Measurements from ENCODE around the gene VWF.
"Not testable (repeated sequence)": the region's sequence is repeated elsewhere in the genome, so short reads cannot be mapped to it uniquely, and the experiment has no call there.

Gene VWF

DNA sequence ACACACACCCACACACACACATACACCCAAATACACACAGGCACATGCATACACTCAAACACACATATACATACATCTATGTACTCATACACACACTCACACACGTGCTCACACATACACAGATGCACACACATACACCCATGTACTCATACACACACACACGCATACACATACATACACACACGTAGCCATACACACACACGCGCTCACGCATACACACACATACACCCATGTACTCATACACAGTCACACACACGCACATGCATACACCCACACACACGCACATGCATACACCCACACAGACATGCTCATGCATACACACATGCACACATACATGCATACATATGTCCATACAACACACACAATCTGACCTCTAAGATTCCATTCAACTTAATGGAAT lies 91.7 kb downstream of the VWF start:
- no peak for DNase-seq (ENCODE audit: low spot score)

DNA sequence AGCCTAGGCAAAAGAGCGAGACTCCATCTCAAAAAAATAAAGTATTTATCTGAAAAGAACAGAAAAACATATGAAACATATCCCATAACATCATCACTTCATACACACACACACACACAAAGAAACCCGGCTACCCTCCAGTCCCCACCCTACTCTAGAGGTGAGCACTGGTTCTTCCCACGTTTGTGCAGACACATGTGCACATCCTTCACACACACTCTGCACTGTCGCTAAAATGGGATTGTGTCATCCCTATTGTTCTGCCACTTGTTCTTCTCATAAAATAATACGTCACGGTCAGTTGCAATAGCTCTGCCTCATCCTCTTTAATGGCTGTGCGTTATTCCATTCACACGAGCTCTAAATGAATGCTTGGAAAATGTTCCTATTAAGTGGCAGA lies 93.5 kb downstream of the VWF start:
- DNase-seq (ENCODE audit: low spot score): no peak

DNA sequence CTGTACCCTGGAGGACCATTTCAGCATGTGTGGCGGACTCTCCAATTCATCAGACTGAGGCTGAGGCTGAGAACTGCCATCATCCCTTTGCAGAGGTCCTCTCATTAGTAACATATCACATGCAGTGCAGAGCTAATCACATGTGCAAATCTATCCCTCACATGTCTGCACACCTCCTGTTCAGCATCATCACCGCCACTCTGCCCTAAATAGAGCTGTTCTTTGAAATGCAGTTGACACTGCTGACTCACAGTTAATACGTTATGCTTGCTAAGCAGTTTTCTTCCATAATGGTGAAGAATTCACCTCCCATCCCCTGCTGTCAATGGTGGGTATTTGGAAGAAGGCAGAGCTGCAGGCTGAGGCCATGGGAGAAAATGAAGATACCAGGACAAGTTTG lies 94.4 kb downstream of the VWF start:
- DNase-seq (ENCODE audit: low spot score): no peak

DNA sequence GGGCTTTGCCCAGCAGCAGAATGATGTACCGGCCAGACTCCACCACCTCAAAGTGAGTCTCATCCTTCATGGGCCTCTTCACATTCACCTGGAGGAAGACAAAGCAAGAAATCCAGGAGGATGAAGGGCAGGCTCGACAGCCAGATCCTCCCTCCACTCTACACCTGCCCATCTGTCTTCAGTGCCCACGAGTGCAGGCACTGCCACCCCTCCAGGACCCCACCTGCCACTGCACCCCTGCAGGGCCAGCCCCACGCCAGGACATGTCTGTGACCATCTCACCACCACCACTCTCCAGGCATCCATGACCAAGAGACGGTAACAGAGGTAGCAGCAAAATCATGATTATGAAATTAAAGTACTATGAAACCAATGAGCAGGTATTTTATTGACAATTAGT lies 95.1 kb downstream of the VWF start:
- DNase-seq (ENCODE audit: low spot score): no peak

DNA sequence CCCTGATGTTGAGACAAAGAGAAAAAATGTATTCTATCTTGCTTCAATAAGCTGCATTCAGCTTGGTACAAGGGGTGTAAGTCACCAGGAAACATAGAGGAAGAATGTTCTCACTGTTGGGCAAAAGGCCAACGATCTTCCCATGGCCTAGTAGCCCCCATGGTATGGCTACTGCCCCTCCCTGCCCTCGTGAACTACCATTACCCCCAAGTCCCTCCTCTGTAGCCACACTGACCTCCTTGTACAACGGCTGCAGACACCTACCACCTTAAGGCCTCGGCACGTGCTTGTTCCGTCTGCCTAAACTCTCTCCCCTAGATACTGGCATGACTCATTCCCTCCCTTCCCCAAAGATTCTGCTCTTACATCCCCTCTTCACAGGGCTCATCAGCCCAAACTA lies 97.5 kb downstream of the VWF start:
- DNase-seq (ENCODE audit: low spot score): no peak

DNA sequence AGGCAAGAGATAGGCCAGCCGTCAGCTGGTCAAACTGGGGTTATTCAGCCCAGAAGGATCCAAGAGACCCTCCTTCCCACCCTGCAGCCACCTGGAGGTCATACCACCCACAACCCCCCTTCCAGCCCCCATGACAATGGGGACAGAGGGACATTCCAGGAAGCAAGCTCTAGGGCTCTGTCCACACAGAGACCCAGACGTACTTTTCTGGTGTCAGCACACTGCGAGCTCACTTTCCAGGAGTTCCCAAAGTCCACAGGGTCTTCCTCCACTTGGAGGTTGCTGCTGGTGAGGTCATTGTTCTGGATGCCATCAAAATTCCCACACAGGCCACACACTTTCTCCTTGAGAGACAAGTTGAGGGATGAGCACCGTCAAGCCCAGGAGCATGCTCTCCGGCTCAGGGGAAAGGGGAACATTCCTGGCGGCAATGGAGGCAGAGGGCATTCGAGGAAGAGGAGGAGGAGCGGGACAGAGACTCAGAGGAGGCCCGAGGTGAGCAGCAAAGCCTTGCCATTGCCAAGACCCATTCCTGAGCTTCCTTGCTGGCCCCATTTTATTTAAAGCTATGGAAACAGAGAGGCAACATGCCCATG lies 98.7 kb downstream of the VWF start:
- not testable (repeated sequence) for DNase-seq (ENCODE audit: low spot score)

DNA sequence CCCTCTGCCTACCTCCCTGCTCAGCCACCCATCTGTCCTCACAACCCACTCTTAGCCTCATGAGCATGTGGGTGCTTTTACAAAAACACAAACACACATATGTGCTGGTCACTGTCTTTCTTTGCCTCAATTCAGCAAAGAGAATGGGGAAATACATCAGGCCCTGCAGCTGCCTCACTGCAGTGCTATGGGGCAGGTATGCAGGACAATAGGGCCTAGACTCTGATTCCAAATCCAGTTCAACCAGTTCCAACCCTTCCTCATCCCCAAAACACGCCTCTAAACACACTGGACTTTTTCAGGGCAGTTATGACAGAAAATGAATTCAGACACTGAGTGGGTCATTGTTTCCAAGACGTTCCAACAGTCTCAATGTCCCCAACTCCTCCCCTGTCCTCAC lies 100.4 kb downstream of the VWF start:
- not testable (repeated sequence) for DNase-seq (ENCODE audit: low spot score)

DNA sequence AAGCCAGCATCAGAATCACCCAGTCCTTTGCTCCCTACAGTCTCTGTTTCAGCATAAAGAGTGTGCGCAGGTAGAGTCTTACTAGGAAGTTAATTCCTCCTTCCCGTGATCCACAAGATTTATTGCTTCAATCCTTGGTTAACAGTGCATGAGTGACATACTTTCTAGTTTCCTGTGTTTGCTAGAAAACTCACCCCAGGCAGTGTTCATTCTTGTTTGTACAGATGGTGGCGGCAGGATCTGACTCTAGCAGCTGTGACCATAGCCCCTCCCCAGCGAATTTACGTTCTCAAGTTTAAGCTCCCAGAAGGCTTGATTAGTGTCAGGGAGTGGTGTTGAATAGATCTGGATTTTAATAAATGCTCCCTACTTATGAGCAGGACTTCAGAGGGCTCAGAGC lies 103.5 kb downstream of the VWF start:
- DNase-seq (ENCODE audit: low spot score): no peak

DNA sequence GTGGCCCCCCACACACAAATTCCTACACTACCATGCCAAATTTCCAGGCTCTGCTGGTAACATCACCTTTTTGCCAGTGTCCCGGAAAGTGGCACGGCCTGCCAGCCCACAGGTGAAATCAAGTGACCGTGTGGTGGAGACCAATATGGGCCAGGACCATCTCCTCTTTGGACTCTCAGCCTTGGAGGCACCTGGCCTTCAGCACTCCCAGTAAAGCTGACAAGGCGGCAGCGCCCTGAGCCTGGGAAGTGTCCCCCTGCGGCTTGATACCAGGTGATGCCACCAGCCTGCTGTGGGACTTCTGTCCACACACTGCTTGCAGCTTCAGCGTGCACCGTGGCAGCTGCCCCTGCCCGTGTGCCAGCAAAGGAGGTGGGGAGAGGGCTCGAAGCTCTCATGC lies 104.0 kb downstream of the VWF start:
- not testable (repeated sequence) for DNase-seq (ENCODE audit: low spot score)

DNA sequence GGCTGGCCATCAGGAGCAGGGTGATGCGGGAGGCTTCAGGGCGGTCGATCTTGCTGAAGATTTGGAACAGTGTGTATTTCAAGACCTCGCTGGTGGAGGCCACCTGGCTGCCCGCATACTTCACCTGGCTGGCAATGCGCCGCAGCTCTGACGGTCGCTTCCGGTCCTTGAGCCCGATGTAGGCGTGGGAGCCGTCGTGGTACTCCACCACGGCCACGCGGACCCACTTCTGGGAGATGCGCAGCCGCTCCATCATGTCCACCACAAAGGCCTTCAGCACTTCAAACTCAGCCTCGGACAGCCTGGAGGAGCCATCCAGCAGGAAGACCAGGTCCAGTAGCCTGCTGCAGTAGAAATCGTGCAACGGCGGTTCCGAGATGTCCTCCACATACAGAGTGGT lies 105.2 kb downstream of the VWF start:
- DNase-seq (ENCODE audit: low spot score): not testable (repeated sequence)

DNA sequence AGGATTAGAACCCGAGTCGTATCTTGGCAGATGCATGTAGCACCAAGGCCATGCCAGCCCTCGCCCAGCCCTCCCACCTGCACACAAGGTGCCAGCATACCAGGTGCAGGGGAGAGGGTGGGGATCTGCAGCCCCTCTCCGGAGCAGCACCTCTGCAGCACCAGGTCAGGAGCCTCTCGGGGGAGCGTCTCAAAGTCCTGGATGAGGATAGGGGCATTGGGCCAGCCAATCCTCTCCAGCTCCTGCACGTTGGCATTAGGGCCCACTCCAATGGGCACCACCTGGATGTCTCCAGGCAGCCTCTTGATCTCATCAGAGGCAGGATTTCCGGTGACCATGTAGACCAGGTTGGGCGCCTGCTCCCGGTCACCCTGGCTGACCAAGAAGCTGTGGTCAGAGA lies 106.2 kb downstream of the VWF start:
- DNase-seq (ENCODE audit: low spot score): no peak

DNA sequence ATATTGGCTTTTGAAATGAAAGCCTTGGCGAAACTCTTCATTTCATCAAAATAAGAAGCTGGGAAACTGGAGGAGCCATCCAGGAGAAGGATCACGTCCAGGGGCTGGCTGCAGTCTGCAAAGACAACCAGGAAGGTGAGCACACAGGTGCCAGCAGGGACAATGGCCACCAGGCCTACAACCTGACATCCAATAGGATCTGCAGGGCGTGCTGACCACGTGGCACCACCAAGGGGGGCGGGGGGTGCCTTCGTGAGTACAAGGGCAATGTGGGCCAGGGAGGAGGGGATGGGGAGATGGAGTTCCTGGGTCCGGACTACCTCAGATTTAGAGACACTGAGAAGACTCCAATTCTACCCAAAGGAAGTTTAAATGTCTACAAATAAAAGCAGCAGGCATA lies 107.7 kb downstream of the VWF start:
- no peak for DNase-seq (ENCODE audit: low spot score)

DNA sequence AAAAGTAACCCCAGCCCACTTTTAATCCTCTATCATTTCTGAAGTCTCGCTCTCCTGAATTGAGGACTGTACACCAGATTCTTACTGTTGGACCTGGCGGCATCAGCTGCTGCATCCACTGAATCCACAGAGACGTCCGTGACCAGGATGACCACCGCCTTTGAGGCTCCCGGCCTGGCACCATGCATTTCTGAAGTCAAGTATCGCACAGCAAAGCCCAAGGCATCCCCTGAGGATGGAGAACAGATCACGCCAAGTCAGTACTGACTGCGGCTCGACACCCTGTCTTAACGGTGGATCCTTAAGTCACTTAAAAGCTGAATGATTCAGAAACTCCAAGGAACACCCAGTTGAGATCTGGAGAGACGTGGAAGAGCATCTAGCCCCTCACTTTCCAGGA lies 108.5 kb downstream of the VWF start:
- DNase-seq (ENCODE audit: low spot score): not testable (repeated sequence)

DNA sequence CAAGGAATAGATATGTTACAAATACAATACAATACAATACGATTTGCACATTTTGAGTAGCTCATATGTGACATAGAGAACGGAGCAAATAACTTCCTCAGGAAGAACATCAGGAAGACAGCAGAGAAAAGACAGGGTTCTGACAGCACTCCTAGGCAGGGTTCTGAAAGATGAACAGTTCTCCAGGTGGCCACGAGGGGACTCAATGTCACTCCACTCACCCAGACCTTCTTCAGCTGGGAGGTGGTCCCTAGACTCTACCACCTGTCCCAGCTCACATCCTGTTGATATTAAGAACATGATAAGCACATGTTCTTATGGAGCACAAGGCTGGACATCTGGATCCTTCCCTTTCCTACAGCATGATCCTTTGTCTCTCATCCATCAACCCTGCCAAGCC lies 109.2 kb downstream of the VWF start:
- not testable (repeated sequence) for DNase-seq (ENCODE audit: low spot score)

DNA sequence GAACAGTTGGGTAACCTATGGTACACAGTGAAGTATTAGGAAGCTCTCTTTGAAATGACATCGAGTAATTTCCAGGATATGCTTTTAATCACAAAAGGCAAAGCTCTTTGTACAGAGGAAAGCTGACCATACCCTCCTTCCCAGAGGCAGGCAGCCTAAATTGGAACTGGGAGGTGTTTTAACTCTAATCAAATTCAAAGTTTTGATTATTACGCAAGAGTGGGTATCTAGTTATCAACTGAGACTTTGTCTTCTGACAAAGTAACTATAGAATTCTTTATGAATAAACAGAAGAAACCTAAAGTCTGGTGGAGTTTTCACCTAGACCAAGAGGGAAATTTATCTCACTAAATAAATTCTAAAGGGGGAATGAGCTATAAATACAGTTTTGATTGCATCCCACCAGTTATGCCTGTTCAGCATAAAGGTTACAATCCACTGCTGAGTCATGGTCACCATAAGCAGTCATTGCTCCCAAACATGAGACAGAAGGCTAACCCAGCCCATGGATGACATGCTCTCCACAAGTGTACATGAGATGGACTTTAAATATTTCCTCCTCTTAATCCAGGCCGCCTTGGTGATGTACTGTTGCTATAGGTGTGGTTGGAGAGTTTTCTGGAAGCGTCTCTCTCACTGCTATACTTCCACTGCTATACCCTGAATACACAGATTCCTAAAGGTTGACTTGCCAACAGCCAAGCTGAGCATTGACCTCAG lies 113.7 kb downstream of the VWF start:
- DNase-seq (ENCODE audit: low spot score): not testable (repeated sequence)

DNA sequence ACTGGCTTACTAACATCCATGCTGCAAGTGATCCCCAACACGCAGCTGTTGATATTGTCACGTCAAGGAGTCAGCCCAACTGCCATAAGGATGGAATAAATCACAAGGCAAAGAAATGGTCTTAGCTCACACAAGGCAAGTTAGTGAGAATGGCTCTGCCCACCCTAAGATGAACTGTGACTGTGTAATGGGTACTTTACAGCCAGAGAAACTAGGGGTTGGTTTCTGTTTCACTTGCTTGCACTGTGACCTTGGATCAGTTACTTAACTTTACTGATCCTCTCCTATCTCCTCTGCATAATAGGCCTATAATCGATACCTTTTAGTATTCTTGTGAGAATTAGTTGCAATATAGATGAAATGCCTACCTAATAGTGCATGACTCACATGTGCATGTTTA lies 127.2 kb downstream of the VWF start:
- no peak for DNase-seq (ENCODE audit: low spot score)

DNA sequence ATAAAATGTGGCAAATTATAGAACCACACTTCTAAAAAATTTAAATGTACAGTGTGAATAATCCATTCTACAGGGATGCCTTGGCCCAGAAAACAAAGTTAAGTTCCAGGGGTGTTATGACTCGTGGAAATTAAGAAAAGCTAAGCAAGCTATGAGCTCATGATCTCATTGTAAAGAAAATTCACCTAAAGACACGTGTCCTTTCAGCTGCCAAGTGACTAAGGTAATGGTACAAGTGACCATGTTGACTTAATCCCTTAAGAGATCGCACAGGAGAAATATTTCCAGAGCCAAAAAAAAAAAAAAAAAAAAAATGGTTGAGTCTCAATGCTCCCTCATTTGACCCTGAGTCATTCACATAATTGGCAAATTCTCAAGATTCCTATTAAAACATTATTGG lies 128.0 kb downstream of the VWF start:
- no peak for DNase-seq (ENCODE audit: low spot score)

DNA sequence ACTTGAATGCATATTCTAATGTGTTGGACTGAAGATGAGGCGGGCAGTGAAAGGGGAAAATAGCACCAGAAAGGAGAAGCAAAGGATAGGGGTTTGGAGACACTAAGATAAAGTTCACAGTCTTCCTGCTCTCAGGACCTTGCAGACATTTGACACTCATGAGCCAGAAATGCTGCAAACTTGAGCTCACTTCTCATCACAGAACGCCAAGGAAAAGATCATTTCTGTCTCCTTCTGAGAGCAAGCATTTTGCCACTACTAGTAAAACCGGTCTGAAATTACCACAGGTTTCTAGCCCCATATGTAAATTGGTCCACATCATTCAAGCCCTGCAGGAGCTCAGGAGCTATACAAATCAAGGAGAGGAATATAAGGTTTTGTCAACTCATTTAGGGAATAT lies 134.8 kb downstream of the VWF start:
- no peak for DNase-seq (ENCODE audit: low spot score)

DNA sequence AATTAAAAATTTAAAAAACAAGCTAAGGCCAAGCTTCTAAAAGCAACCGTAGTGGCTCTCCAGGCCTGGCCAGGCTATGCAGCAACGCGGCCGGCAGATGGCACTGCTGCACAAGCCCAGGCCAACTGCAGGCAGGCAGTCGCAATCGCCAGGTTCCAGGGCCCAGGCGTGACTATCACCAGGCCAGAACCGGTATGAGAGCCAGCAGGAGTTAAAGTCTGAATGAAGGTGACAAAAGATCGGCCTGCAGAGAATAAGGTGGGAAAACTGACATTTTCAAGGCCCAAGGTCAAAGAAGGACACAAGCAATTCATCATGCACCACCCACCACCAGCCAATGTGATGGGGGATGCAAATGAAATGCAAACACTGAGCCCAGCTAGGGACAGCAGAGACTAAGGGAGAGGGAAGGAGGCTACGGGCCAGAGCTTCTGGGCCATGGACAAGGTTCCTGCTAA lies 135.8 kb downstream of the VWF start:
- peak; percentile 69 for DNase-seq (ENCODE audit: low spot score)

DNA sequence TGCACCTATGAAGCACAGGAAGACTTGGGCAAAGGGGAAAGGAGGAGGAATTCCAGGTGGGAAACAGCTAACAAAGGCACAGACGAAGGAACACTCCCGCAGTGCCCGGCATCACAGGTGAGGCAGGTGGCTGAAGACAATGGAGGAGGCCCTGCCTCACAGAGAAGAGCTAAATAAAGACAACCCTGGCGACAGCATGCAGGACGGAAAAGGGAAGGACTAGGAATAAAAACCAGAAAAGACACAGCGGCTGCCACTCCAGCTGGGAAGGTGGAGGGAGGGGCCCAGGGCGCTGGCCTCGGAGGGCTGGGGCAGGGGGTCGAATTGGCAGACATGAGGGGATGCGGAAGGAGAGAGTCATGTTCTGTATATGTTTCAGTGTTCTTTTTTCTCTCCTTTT lies 136.4 kb downstream of the VWF start:
- DNase-seq (ENCODE audit: low spot score): no peak

DNA sequence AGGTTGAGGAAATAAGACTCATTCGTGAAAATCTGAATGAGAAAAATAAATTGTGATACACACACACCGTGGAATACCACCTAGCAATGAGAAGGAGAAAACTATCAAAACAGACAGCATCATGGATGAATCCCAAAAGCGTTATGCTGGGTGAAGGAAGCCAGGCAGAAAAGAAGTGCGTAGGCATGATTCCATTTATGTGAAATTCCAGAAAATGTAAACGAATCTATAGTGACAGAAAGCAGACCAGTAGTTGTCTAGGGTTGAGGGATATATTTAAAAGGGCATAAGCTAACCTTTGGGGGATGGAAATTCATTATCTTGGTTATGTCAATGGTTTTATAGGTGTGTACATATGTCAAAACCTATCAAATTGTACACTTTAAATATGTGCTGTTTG lies 136.9 kb downstream of the VWF start:
- DNase-seq (ENCODE audit: low spot score): no peak

DNA sequence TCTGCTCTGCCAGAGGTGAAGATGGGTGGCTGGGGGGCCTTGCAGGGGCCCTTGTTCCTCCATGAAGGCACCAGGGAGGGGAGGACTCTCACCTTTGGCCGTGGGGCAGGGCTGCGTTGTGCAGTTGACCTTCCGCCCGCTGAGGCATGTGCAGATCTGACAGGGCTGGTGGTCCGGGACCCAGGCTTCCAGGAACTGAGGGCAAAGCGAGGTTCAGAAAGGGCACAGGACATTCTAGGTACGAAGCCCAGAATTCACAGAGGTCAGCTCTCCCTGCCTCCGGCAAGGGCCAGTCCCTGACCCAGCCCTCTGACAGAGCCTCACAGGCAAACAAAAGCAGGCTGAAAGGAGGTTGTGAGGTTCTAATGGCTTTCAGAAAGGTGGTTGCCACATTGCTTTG lies 139.0 kb downstream of the VWF start:
- DNase-seq (ENCODE audit: low spot score): no peak

DNA sequence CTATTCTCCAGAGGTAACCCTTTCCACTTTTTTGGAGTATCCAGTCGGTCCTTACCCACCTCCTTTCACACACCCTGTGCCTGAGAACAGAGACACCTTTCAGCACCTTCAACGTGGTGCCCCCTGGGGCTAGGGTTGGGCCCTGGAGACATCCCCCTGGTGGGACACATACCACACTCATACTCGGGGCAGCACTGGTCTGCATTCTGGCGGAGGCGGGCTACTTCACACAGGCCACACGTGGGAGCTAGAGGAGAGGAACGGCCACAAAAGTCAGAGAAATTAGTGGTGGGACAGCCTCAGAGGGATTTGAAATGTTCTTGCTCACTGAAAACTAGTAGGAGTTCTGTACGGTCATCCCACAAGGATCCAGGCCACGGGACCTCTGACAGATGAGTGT lies 139.6 kb downstream of the VWF start:
- DNase-seq (ENCODE audit: low spot score): no peak

DNA sequence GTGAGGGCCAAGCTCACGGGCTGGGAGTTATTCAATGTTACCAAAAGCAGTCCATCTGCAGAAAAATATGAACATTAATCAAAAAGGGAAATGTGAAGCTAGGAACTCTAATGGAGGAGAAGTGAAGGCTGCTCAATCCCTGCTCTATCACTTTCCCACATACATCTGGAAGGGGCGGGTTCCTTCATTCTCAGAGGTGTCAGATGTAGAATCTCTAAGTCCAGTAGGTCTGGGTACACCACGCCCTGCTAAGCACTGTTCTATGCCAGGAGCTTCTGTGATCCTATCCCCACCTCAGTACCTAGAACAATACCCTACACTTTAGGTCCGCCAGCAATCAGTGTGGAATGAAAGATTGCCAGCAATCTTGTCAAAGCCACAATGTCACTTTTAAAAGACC lies 142.4 kb downstream of the VWF start:
- no peak for DNase-seq (ENCODE audit: low spot score)

All from globus pallidus (tissue), 1 donor.